Activated CD4-positive, alpha-beta T cell treated with anti-CD3 and anti-CD28 coated beads for 36 hours (primary cell): ENCODE measurements around the gene LSM8. TPM values are rescaled to one million over a fixed set of nuclear protein-coding genes. Genes with fewer than 3 reads are reported as not detected.
"Not testable (repeated sequence)": the region's sequence is repeated elsewhere in the genome, so short reads cannot be mapped to it uniquely, and the experiment has no call there.

Experiments
- ATAC-seq: fragments of 200-7000 bp; cut with Tn5 transposase; one replicate; pipeline ENCODE4 v1.10.0; 2021; ENCODE audit warnings: mild to moderate bottlenecking, moderate library complexity
- CTCF ChIA-PET: fragments of 350-600 bp; sonication (Branson Sonifier 250); formaldehyde crosslinking; loops from one replicate; lab custom pipeline; 2021; ENCODE audit warnings: antibody characterized with exemption; lab: Charles Lee
- POLR2A ChIA-PET: fragments of 350-600 bp; sonication (Branson Sonifier 250); formaldehyde crosslinking; loops from one replicate; lab custom pipeline; 2021; ENCODE audit warnings: antibody characterized with exemption, inconsistent platforms; lab: Charles Lee
- DNase-seq: peaks from one replicate; pipeline ENCODE4 v3.0.0-alpha.2; 2020
- H3K27ac Mint-ChIP-seq: one replicate; pipeline ENCODE4 v1.8.0; 2021; ENCODE audit warnings: mixed read lengths
- H3K27me3 Mint-ChIP-seq: one replicate; pipeline ENCODE4 v1.8.0; 2021; ENCODE audit warnings: mixed read lengths
- H3K36me3 Mint-ChIP-seq: one replicate; pipeline ENCODE4 v1.8.0; 2021; ENCODE audit warnings: low read depth, mixed read lengths
- H3K4me1 Mint-ChIP-seq: one replicate; pipeline ENCODE4 v1.8.0; 2021; ENCODE audit warnings: mixed read lengths
- H3K4me3 Mint-ChIP-seq: one replicate; pipeline ENCODE4 v1.8.0; 2021; ENCODE audit warnings: mild to moderate bottlenecking, moderate library complexity, mixed read lengths
- H3K9me3 Mint-ChIP-seq: one replicate; pipeline ENCODE4 v1.8.0; 2021; ENCODE audit warnings: low read depth, mixed read lengths
- intact Hi-C, 2 experiments: fragments of 100-400 bp; cut with DNase I in 1 of 2; cut with micrococcal nuclease in 1 of 2; formaldehyde crosslinking; loops; one replicate each; pipeline versions ENCODE4 v1.14.2 to v1.15.1; 2022 to 2024; cut with DNase I, micrococcal nuclease
- total RNA-seq, 2 experiments: library from RNA; stranded (reverse); gene quantifications; one replicate each; pipeline ENCODE4 v1.2.3, GENCODE V29; 2021

The LSM8 gene
- total RNA-seq, result 10 to 100 TPM; 35.0 to 49.9 TPM

DNA sequence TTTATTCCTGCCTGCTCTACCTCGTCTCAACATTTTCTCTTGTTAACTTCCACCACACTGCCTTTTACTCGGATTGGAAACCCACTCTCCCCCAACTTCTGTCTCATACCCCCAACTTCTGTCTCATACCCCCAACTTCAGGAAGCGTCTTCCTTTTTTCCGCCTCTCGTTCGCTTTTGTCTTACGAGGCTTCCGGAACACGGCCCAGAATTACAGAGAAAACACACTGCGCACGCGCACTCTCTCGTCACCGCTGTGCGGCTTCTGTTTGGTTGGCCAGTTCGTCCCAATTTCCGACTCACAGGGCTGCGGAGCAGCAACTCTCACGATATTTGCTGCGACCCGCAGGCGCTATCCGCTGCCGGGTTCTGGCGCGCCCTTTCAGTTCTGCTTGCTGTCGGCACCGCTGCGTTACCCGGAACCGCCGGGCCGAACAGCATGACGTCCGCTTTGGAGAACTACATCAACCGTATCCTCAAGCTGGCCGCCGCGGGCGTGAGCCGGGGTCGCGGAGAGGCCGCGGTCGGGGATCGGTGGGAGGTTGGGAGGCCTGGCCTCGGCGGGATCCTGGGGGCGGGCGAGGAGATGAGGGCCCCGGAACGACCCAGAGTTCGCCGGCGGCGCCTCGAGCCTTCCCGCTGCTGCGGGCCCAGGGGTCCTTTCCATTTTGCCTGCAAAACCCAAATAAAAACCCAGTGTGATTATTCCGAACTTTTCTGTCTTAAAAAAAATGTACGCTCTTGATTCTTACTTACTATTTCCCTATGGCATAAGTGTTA, at the start of gene LSM8:
LSM8 (plus strand) TSS at position 379 of the 779 bp plus-strand sequence; CDS start at position 439, 60 bp downstream.
- Mint-ChIP-seq H3K27me3 (no peaks in the 10 kb centered on the region), H3K4me3 (peak within 1 kb of the TSS; percentile 99), H3K27ac (peak within 1 kb of the TSS; percentile 100), H3K36me3 (peaks cover 42% of the 10 kb centered on the region), H3K9me3 (no peaks in the 10 kb centered on the region), H3K4me1 (peaks cover 34% of the 10 kb centered on the region)
- ChIA-PET POLR2A (no interaction called here), CTCF (no interaction called here)
- DNase-seq (peak; percentile 98), ATAC-seq (peak; percentile 99)
- intact Hi-C loops, result loop anchor here in 1 of 2 experiments (2.0 to 10.0 kb wide), 4 partner anchors 31 to 1969 kb away; partner anchors contain the start of genes CAPZA2, ST7 and TES

DNA sequence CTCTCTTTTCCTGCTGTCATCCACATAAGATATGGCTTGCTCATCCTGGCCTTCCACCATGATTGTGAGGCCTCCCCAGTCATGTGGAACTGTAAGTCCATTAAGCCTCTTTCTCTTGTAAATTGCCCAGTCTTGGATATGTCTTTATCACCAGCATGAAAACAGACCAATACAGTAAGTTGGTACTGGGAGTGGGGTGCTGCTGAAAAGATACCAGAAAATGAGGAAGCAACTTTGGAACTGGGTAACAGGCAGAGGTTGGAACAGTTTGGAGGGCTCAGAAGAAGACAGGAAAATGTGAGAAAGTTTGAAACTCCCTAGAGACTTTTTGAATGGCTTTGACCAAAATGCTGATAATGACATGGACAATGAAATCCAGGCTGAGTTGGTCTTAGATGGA, 49.5 kb upstream of the LSM8 start:
- not testable (repeated sequence) for H3K4me3 Mint-ChIP-seq

DNA sequence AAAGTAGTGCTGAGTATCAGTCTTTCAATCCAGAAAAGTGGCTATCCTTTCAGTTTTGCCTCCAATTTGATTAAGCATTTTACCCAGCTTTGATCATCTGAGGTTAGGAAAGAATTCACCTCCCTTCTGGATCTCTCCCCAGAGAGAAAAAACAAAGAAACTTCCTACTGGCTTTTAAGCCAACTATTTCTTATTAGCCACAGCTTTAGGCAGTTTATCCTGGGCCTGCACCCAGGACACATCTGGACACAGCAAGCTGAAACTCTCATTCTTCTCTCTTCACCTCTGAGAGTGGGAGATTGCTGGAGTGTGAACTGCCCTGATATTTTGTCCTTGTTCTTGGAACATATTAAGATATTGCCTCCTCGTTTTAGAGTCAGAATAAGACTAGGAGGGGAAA, 43.5 kb upstream of the LSM8 start:
- Mint-ChIP-seq H3K4me1 (no peaks in the 10 kb centered on the region), H3K9me3 (no peaks in the 10 kb centered on the region), H3K27me3 (peaks cover 6% of the 10 kb centered on the region), H3K36me3 (no peaks in the 10 kb centered on the region), H3K27ac (no peak overlapping the region), H3K4me3 (no peak overlapping the region)
- DNase-seq (no peak), ATAC-seq (no peak)
- CTCF ChIA-PET, result no interaction called here
- POLR2A ChIA-PET, result no interaction called here
- intact Hi-C loops, result no loop called here

More for the DNA sequence above, 49.5 kb upstream of the LSM8 start:
- H3K27ac Mint-ChIP-seq, H3K36me3 Mint-ChIP-seq, H3K9me3 Mint-ChIP-seq, intact Hi-C loops, H3K4me1 Mint-ChIP-seq, DNase-seq, POLR2A ChIA-PET, ATAC-seq, H3K27me3 Mint-ChIP-seq: not testable (repeated sequence)
- CTCF ChIA-PET, result interaction anchor here (0.6 kb wide), 1 partner anchor 613 kb away, joined by 3 read pairs; no protein-coding TSS in a partner anchor

DNA sequence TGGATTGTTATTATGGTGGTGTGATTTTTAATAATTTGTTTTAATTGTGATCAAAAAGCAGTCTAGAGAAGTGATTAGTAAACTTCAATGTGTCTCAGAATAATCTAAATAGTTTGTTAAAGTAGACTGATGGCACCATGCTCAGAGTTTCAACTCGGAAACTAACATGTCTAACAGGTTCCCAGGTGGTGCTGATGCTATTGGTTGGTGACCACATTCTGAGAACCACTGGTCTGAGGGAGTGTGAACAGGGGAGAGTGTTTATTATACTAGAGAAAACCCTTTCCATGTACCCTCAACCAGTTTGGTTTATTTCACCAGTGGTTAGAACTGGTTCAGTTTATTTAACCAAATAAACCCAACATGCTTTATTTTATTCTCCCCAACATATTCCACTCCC, 42.0 kb upstream of the LSM8 start:
- POLR2A ChIA-PET, result no interaction called here
- H3K4me1 Mint-ChIP-seq, result no peaks in the 10 kb centered on the region
- ATAC-seq, result no peak
- H3K27me3 Mint-ChIP-seq, result peaks cover 6% of the 10 kb centered on the region
- CTCF ChIA-PET, result no interaction called here
- intact Hi-C loops, result no loop called here
- no peak overlapping the region for H3K27ac Mint-ChIP-seq
- no peak overlapping the region for H3K4me3 Mint-ChIP-seq
- no peaks in the 10 kb centered on the region for H3K36me3 Mint-ChIP-seq
- H3K9me3 Mint-ChIP-seq, result no peaks in the 10 kb centered on the region
- DNase-seq, result no peak

DNA sequence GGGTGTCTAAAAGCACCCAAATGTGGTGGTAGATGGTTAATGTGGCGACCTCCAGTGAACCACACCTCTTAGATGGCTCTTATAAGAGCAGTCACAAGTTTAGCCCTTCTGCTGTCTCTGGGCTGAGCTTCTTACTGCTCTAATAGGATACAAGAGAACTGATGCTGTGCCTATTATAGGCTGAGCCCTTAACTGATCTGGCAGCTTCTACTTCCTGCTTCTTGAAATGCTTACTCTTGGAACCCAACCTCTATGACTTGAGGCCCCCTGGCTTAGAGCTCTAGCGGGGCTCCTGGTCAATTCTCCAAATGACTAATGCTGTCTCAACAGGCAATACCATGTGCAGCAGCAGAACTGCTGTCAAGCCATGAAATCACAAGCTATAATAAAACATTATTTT, 35.0 kb upstream of the LSM8 start:
- Mint-ChIP-seq H3K4me1 (no peaks in the 10 kb centered on the region), H3K36me3 (no peaks in the 10 kb centered on the region), H3K27me3 (peaks cover 22% of the 10 kb centered on the region), H3K4me3 (no peak overlapping the region), H3K9me3 (no peaks in the 10 kb centered on the region), H3K27ac (no peak overlapping the region)
- intact Hi-C loops, result no loop called here
- DNase-seq (no peak), ATAC-seq (no peak)
- ChIA-PET CTCF (interaction anchor here (0.7 kb wide), 1 partner anchor 900 kb away, joined by 3 read pairs; no protein-coding TSS in a partner anchor), POLR2A (no interaction called here)

DNA sequence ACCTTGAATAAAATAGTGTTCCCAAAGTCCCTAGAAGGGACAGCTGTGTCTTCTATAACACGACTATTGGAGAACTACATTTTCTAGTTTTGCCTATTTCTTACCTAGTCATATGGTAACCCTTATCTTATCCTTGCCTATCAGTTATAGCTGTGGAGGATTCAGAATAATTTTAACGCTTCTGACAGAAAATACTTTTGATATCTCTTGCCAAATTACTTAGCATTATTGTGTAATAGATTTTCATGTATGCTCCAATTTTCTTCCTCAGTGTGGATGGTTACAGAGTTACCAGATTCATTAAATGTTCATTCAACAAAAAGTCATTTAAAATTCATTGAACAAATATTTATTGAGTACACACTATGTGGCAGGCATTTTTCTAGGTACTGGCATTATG, 34.6 kb upstream of the LSM8 start:
- DNase-seq, result no peak
- Mint-ChIP-seq H3K27ac (no peak overlapping the region), H3K9me3 (no peaks in the 10 kb centered on the region), H3K4me3 (no peak overlapping the region), H3K36me3 (no peaks in the 10 kb centered on the region), H3K4me1 (no peaks in the 10 kb centered on the region), H3K27me3 (peaks cover 24% of the 10 kb centered on the region)
- ATAC-seq, result no peak
- ChIA-PET CTCF (no interaction called here), POLR2A (no interaction called here)
- intact Hi-C loops, result no loop called here

DNA sequence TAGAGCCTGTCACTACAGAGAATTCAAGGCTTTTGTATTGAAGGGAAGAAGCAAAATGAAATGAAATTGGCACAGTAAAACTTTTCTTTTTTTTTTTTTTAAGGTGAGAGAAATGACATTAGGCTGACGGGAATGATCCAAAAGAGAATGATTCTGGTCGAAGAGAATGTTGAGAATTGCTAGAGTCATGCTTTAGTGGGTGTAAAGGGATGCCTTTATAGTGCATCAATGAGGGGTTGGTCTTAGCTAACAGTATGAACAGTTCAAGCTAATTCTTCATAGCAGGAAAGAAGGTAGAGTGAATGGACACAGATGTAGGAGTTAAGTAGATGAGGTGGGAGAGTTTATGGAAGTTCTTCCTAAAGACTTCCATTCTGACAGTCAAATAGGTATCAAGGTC, 32.3 kb upstream of the LSM8 start:
- DNase-seq (no peak), ATAC-seq (no peak)
- POLR2A ChIA-PET, result no interaction called here
- CTCF ChIA-PET, result no interaction called here
- intact Hi-C loops, result loop anchor here (2.0 to 5.0 kb wide), 2 partner anchors 939 kb away; no protein-coding TSS in a partner anchor
- no peaks in the 10 kb centered on the region for H3K4me1 Mint-ChIP-seq
- peaks cover 33% of the 10 kb centered on the region for H3K27me3 Mint-ChIP-seq
- no peak overlapping the region for H3K4me3 Mint-ChIP-seq
- no peak overlapping the region for H3K27ac Mint-ChIP-seq
- H3K9me3 Mint-ChIP-seq, result no peaks in the 10 kb centered on the region
- H3K36me3 Mint-ChIP-seq, result no peaks in the 10 kb centered on the region

DNA sequence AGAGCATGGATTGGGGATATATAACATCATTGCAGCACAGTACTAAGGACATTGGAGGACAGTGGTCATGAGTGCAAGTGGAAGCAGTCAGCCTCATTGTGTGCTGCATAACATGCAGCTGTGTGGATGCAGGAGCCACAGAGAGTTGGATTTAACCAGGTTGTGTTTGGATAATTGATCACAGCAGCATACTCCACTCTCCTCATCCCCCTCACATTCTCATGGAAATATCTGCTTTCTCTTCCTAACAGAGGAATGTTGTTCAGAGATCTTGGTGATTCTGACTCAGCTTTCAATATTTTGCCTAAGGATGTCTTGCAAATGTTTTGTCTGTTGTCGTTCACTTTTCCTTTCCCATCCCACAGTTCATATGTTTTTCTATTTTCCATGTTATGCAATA, 31.8 kb upstream of the LSM8 start:
- ChIA-PET CTCF (no interaction called here), POLR2A (no interaction called here)
- DNase-seq (no peak), ATAC-seq (no peak)
- Mint-ChIP-seq H3K36me3 (no peaks in the 10 kb centered on the region), H3K4me3 (no peak overlapping the region), H3K27ac (no peak overlapping the region), H3K4me1 (no peaks in the 10 kb centered on the region), H3K9me3 (no peaks in the 10 kb centered on the region), H3K27me3 (peaks cover 33% of the 10 kb centered on the region)
- intact Hi-C loops, result loop anchor here (2.0 to 5.0 kb wide), 2 partner anchors 939 to 940 kb away; no protein-coding TSS in a partner anchor

DNA sequence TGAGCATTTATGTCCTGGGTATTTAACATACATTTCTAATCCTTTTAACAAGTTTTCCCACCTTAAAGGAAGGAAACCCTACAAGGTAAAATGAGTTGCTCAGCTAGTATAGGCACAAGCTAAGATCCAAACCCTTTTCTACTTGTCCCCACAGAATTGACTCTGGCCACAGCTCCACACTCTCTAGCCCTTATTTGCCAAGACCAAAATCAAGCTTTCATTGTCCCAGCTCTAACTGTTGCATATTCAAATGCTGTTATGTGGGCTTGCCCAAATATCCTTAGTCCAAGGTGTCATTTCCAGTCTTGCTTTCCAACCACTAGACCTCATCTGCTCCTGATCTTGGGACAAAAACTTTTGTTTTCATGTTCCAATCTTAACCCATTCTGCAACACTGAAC, 31.3 kb upstream of the LSM8 start:
- intact Hi-C loops, result loop anchor here (1.0 to 5.0 kb wide), 4 partner anchors 402 to 940 kb away; no protein-coding TSS in a partner anchor
- ATAC-seq, result no peak
- no peaks in the 10 kb centered on the region for H3K9me3 Mint-ChIP-seq
- H3K36me3 Mint-ChIP-seq, result no peaks in the 10 kb centered on the region
- DNase-seq, result no peak
- ChIA-PET POLR2A (no interaction called here), CTCF (interaction anchor here (1.5 kb wide), 1 partner anchor 694 kb away, joined by 3 read pairs; no protein-coding TSS in a partner anchor)
- peaks cover 33% of the 10 kb centered on the region for H3K27me3 Mint-ChIP-seq
- H3K27ac Mint-ChIP-seq, result no peak overlapping the region
- H3K4me1 Mint-ChIP-seq, result no peaks in the 10 kb centered on the region
- H3K4me3 Mint-ChIP-seq, result no peak overlapping the region

DNA sequence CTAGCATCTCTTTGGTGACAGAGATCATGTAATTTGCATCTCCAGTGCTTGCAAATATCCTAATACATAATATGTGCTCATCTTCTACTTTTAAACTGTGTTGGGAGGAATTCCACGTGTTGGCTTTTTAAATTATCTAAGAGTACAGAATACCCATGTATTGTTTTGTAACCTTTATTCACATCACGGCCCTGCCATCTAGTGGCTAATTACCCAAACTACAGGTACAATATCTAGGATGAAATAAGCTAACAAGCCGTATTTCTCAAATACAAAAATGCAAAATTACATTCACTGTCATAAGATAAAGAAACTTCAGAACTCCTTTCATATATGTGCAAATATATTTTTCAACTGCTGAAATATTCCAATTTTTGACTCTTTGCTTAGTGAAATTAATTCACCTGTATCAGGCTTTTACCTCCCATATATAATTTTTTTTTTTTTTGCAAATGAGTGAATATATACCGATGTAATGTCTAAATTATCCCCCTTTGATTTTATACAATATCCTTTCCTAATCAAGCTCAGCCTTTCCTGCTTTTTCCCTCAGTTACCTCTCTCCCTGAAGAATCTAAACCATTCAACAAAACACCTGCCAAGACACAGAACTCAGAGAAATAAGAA, 30.3 kb upstream of the LSM8 start:
- POLR2A ChIA-PET, result no interaction called here
- no peak overlapping the region for H3K27ac Mint-ChIP-seq
- peak; percentile 35 for DNase-seq

DNA sequence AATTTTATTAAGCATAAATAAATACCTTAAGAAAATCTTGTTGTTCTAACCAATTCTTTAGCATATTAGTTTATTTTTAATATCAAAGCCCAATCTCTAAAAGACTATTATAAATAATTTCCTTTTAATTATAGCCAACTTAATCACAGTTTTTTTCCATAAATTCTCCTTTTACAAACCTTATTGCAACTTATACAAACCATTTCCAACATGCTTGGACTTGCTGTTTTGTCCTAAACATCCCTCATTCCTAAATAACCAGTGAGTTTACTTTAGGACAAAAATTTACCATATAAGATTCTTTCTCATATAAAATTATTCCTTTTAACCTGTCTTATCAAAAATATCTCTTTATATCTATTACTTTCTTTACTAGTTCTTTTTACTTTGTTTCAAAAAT, 25.2 kb upstream of the LSM8 start:
- ChIA-PET POLR2A (no interaction called here), CTCF (interaction anchor here (0.8 kb wide), 1 partner anchor 41 kb away, joined by 3 read pairs; no protein-coding TSS in a partner anchor)
- Mint-ChIP-seq H3K9me3 (peaks cover 5% of the 10 kb centered on the region), H3K36me3 (no peaks in the 10 kb centered on the region), H3K27me3 (peaks cover 14% of the 10 kb centered on the region), H3K27ac (no peak overlapping the region), H3K4me3 (no peak overlapping the region), H3K4me1 (no peaks in the 10 kb centered on the region)
- ATAC-seq (no peak), DNase-seq (no peak)
- intact Hi-C loops, result no loop called here

More for the DNA sequence above, 30.3 kb upstream of the LSM8 start:
- peaks cover 3% of the 10 kb centered on the region for H3K9me3 Mint-ChIP-seq
- H3K36me3 Mint-ChIP-seq, result no peaks in the 10 kb centered on the region
- peaks cover 33% of the 10 kb centered on the region for H3K27me3 Mint-ChIP-seq
- H3K4me3 Mint-ChIP-seq, result no peak overlapping the region
- CTCF ChIA-PET, result interaction anchor here (0.6 to 1.6 kb wide), 13 partner anchors 26 to 1221 kb away, joined by 3 to 6 read pairs (median 3); no protein-coding TSS in a partner anchor
- intact Hi-C loops, result loop anchor here (1.0 to 5.0 kb wide), 5 partner anchors 403 to 941 kb away; no protein-coding TSS in a partner anchor
- peak; percentile 53 for ATAC-seq
- H3K4me1 Mint-ChIP-seq, result no peaks in the 10 kb centered on the region
